ENCODE results near the gene ZNF670. TPM values are rescaled to one million over a fixed set of nuclear protein-coding genes. Genes with fewer than 3 reads are reported as not detected.
A peak's percentile ranks its signal among the peaks of the same experiment; 100 is the strongest.

Gene ZNF670
- total RNA-seq, 4 donors from 2014 or later, result 1.9 to 4.6 (median 2.6) TPM

DNA sequence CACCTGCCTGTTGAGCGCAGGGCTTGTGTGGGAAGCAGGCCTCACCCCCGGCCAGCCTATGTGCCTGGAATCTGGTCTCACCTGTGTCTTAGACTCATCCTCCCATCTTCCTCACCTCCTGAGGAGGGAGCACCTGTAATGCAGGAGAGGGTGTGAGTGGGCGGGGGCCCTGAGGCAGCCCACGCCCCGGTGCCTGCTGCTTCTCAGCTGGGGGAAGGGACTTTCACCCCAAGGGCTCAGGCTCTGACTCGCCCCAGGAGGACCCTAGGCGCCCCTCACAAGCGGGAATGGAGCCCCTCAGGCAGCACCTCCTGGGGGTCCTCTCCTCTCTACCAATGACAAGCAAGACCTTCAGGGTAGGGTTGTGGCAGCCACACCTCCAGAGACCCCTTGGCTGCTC lies 6.7 kb upstream of the ZNF670 start:
- intact Hi-C loops (cut with DNase I; ENCODE audit: low total_unique reads), result no loop called here
- no peak overlapping the region for H3K27ac ChIP-seq
- no peaks in the 10 kb centered on the region for H3K4me1 ChIP-seq
- H3K9me3 ChIP-seq, result no peaks in the 10 kb centered on the region
- H3K4me3 ChIP-seq, result no peak overlapping the region
- H3K27me3 ChIP-seq, result no peaks in the 10 kb centered on the region
- 89% methylated on average over 8 of the region's 8 CpGs; no CpG with 5 or more reads in 1 of the 2 donors for WGBS, 2 donors (ENCODE audit: low coverage in 1 of 2)
- TF ChIP-seq POLR2A (IDR thresholded peaks at IDR 0.05) (no peak), POLR2AphosphoS5 (IDR thresholded peaks at IDR 0.05) (no peak), CTCF (IDR thresholded peaks at IDR 0.05) (no peak), EP300 (IDR thresholded peaks at IDR 0.05; ENCODE audit: low read depth) (no peak)
- in situ Hi-C loops (cut with MboI; ENCODE audit: low pct_ligation_motif_present in 1 of 4, low pct_unique_long_range_greater_than_20kb in 1 of 4, low sequenced_read_pairs in 3 of 4), result no loop called here
- no peak for DNase-seq
- H3K36me3 ChIP-seq, result no peaks in the 10 kb centered on the region

DNA sequence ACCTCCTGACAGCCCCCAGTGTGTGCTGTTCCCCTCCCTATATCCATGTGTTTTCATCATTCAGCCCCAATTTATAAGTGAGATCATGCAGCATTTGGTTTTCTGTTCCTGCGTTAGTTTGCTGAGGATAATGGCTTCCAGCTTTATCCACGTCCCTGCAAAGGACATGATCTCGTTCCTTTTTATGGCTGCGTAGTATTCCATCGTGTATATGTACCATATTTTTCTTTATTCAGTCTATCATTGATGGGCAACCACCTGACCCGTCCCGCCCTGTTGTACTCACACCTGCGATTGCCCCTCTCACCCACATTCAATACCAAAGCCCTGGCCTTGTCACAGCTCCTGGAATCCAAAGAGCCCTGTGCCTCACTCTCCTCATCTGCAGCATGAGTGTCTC lies 6.2 kb upstream of the ZNF670 start:
- in situ Hi-C loops (cut with MboI; ENCODE audit: low pct_ligation_motif_present in 1 of 4, low pct_unique_long_range_greater_than_20kb in 1 of 4, low sequenced_read_pairs in 3 of 4) (no loop called here), intact Hi-C loops (cut with DNase I; ENCODE audit: low total_unique reads) (no loop called here)
- Histone ChIP-seq H3K36me3 (no peaks in the 10 kb centered on the region), H3K27ac (no peak overlapping the region), H3K4me3 (no peak overlapping the region), H3K4me1 (no peaks in the 10 kb centered on the region), H3K27me3 (no peaks in the 10 kb centered on the region), H3K9me3 (no peaks in the 10 kb centered on the region)
- DNase-seq, result no peak
- TF ChIP-seq CTCF (IDR thresholded peaks at IDR 0.05), result no peak
- TF ChIP-seq EP300 (IDR thresholded peaks at IDR 0.05; ENCODE audit: low read depth), result no peak
- no peak for TF ChIP-seq POLR2AphosphoS5 (IDR thresholded peaks at IDR 0.05)
- no peak for TF ChIP-seq POLR2A (IDR thresholded peaks at IDR 0.05)
- 92 to 93% methylated on average over 4 to 8 of the region's 8 CpGs for WGBS, 2 donors (ENCODE audit: low coverage in 1 of 2)

DNA sequence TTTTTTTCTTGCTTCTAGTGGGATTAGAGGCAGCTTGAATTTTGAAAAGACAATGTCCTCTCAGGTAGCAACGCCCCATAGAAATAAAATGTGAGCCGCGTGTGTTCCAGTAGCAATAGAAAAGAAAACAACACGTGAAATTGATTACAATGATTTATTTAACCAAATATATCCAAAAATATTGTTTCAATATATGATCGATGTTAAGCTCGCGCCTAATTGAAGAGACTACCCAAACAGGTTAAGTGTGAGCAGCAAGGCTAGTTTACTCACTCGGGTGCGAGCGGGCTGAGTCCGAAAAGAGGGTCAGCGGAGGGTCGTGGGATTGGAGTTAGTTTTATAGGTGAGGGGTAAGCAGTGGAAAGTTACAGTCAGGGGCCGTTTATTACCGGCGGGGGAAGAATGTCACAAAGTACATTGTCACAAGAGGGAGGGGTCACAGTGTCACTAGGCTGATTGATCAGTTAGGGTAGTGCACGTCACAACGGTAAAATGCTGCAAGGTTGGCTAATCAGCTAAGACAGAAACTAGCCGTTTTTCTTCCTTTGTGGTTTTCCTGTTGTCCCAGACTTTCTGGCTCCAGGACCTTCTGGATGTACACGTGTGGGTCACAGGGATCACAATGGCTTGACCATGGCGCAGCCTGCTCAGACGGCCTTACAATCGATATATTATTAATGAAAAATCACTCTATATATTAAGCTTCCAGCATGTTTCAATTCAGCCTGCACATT lies 697 bp upstream of the ZNF670 start:
- Histone ChIP-seq H3K27me3 (no peaks in the 10 kb centered on the region), H3K9me3 (no peaks in the 10 kb centered on the region), H3K27ac (peak overlapping the region in 3 of 4 donors; percentile 80 to 84 (median 84)), H3K4me3 (peak overlapping the region in 3 of 4 donors; percentile 76 to 96 (median 80)), H3K4me1 (peaks cover 0 to 18% (median 7%) of the 10 kb centered on the region in 4 donors), H3K36me3 (no peaks in the 10 kb centered on the region)
- in situ Hi-C loops (cut with MboI; ENCODE audit: low pct_ligation_motif_present in 1 of 4, low pct_unique_long_range_greater_than_20kb in 1 of 4, low sequenced_read_pairs in 3 of 4), result no loop called here
- TF ChIP-seq POLR2AphosphoS5 (IDR thresholded peaks at IDR 0.05) (no peak), EP300 (IDR thresholded peaks at IDR 0.05; ENCODE audit: low read depth) (no peak)
- WGBS, 2 donors (ENCODE audit: low coverage in 1 of 2), result 51 to 54% methylated on average over 18 to 23 of the region's 23 CpGs
- intact Hi-C loops (cut with DNase I; ENCODE audit: low total_unique reads), result loop anchor here (2.0 kb wide), 1 partner anchor 253 kb away; no protein-coding TSS in a partner anchor
- no peak for DNase-seq

- in situ Hi-C loops (cut with MboI; ENCODE audit: low pct_ligation_motif_present in 1 of 4, low pct_unique_long_range_greater_than_20kb in 1 of 4, low sequenced_read_pairs in 3 of 4), result no loop called here
- 0% methylated on average over 1 to 8 of the region's 8 CpGs for WGBS, 2 donors (ENCODE audit: low coverage in 1 of 2)
- Histone ChIP-seq H3K27ac (peak overlapping the region; percentile 80 to 84 (median 83)), H3K27me3 (no peaks in the 10 kb centered on the region), H3K4me3 (peak overlapping the region; percentile 54 to 96 (median 78)), H3K36me3 (no peaks in the 10 kb centered on the region), H3K9me3 (no peaks in the 10 kb centered on the region), H3K4me1 (peaks cover 0 to 18% (median 7%) of the 10 kb centered on the region in 4 donors)
- no peak for TF ChIP-seq POLR2A (IDR thresholded peaks at IDR 0.05)
- TF ChIP-seq CTCF (IDR thresholded peaks at IDR 0.05), result no peak
- no peak for TF ChIP-seq POLR2AphosphoS5 (IDR thresholded peaks at IDR 0.05)
- TF ChIP-seq EP300 (IDR thresholded peaks at IDR 0.05; ENCODE audit: low read depth), result no peak
- no peak for DNase-seq
- intact Hi-C loops (cut with DNase I; ENCODE audit: low total_unique reads), result loop anchor here (2.0 kb wide), 1 partner anchor 255 kb away; no protein-coding TSS in a partner anchor
Observed at GRCh38 chr1:247077876-247078257, 744 bp downstream of the ZNF670 start.

All from transverse colon (tissue), 4 donors.